Ovary (tissue), 3 donors: ENCODE results near the gene SIX2.

Experiments
- POLR2A ChIP-seq: fragments of 450-650 bp; IDR thresholded peaks from one replicate; pipeline ENCODE4 v1.6.1; 2017; ENCODE audit warnings: antibody characterized with exemption, mild to moderate bottlenecking, moderate library complexity
- TF ChIP-seq, protein P1 (sequence below), 3 donors: fragments of 450-650 bp in 2 of 3; fragments of 200-600 bp in 1 of 3; IDR thresholded peaks; one replicate each; pipeline versions ENCODE4 v1.5.1 to v1.8.0; 2016 to 2022; ENCODE audit warnings: antibody characterized with exemption in 3 of 3, mild to moderate bottlenecking in 1 of 3
- donor health status: DM: no; HTN: no; CAD: no.

- no peak for TF ChIP-seq POLR2A
- TF ChIP-seq, protein P1, sequence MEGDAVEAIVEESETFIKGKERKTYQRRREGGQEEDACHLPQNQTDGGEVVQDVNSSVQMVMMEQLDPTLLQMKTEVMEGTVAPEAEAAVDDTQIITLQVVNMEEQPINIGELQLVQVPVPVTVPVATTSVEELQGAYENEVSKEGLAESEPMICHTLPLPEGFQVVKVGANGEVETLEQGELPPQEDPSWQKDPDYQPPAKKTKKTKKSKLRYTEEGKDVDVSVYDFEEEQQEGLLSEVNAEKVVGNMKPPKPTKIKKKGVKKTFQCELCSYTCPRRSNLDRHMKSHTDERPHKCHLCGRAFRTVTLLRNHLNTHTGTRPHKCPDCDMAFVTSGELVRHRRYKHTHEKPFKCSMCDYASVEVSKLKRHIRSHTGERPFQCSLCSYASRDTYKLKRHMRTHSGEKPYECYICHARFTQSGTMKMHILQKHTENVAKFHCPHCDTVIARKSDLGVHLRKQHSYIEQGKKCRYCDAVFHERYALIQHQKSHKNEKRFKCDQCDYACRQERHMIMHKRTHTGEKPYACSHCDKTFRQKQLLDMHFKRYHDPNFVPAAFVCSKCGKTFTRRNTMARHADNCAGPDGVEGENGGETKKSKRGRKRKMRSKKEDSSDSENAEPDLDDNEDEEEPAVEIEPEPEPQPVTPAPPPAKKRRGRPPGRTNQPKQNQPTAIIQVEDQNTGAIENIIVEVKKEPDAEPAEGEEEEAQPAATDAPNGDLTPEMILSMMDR (IDR thresholded peaks at IDR 0.05): no peak
These were observed 38.0 kb upstream of the SIX2 start for GRCh38 chr2:45047301-45047700.
